Activated T-helper 1 cell treated with anti-CD3 and anti-CD28 coated beads, Interleukin-2, amount 50 U/mL, for 16 hours (primary cell): Measurements from ENCODE around the gene CYTH1.
A peak's percentile ranks its signal among the peaks of the same experiment; 100 is the strongest.

ENCODE experiments used
- DNase-seq, 2 donors: peaks; one replicate each; pipeline ENCODE4 v3.0.0-alpha.2; 2020; ENCODE audit warnings: low read depth in 1 of 2, low spot score in 1 of 2

The CYTH1 gene

GRCh38 chr17:78654325-78654724, 127.7 kb downstream of the CYTH1 start:
- no peak for DNase-seq

DNA sequence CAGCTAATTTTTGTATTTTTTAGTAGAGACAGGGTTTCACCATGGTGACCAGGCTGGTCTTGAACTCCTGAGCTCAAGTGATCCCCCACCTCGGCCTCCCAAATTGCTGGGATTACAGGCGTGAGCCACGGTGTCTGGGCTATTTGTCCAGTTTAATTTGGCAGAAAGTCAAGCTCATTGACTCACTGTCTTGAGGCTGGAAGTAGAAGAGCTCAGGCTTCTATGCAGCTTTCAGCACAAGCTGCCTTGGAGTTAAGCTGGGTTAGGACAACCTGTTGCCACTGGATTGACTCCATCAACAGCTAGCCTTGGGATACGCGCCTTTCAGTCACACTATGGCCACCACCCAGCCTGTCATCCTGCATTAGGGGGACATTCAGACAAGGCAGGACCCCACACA, 128.7 kb downstream of the CYTH1 start:
- DNase-seq: no peak

DNA sequence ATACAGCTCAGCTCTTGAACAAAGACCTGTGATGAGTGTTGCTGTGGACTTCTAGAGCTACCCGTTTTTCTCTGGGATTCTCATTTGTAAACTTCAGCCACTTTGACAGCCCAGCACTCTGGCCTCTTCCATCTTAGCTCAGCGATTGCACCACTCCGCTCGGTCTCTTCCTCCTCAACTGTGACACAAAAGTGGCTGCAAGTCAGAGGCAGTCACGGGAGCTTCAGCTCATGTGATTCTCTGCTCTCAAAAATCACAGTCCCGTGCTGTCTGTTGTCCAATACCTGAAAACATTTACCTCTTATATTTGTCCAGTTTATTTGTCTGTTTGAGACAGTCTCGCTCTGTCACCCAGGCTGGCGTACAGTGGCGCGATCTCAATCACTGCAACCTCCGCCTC, 129.2 kb downstream of the CYTH1 start:
- no peak for DNase-seq

DNA sequence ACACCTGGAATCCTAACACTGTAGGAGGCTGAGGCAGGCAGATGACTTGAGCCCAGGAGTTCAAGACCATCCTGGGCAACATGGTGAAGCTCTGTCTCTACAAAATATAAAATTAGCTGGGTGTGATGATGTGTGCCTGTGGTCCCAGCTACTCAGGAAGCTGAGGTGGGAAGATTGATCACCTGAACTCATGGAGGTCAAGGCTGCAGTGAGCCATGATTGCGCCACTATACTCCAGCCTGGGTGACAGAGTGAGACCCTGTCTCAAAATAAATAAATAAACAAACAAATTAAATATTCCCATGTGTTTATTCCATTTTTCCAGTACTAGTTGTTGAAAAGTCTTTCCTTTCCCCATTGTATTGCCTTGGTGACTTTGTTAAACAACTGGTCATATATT, 130.0 kb downstream of the CYTH1 start:
- no peak for DNase-seq

GRCh38 chr17:78651554-78651953, 130.5 kb downstream of the CYTH1 start:
- DNase-seq: no peak

DNA sequence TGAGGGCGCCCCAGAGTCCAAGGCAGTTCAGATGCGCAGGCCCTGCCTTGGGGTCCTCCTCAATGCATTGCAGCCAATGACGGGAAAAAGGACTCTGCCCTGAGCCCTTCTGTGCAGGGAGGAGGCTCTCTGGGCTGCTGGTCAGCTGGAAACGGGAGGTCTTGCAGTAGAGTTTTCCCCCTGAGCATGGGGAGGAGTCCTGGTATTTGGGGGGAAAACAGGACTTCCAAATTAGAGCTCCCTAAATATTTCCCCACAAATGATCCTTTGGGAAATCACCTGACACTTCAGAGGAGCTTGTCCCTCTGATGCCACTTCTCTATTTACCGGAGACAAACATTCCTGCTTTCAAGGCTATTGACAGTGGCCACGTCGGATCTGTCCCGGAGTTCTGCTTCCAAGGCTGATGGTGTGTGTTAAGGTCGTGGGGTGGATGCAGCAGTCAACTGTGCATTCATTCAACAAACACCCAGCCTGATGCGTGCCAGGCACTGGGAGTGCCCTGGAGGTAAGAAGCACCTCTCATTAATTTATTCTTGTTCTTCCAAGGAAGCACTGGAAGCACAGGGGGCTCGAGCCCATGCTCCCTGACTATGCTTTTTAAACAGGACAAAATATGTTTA, 131.9 kb downstream of the CYTH1 start:
- DNase-seq: no peak

GRCh38 chr17:78648293-78648692, 133.8 kb downstream of the CYTH1 start:
- DNase-seq: no peak

DNA sequence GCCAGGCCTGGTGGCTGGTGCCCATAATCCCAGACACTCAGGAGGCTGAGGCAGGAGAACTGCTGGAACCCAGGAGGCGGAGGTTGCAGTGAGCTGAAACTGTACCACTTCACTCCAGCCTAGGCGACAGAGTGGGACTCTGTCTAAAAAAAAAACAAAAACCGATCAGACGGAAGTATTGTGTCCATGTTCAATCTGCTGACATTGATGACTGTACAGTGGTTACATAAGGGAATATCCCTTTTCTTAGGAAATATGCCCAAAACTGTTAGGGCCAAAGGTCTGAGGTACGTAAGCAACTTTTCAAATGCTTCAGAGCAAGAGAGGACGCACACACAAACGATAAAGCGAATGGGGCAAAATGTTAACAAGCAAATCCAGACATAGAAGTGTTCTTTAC, 135.0 kb downstream of the CYTH1 start:
- no peak for DNase-seq

DNA sequence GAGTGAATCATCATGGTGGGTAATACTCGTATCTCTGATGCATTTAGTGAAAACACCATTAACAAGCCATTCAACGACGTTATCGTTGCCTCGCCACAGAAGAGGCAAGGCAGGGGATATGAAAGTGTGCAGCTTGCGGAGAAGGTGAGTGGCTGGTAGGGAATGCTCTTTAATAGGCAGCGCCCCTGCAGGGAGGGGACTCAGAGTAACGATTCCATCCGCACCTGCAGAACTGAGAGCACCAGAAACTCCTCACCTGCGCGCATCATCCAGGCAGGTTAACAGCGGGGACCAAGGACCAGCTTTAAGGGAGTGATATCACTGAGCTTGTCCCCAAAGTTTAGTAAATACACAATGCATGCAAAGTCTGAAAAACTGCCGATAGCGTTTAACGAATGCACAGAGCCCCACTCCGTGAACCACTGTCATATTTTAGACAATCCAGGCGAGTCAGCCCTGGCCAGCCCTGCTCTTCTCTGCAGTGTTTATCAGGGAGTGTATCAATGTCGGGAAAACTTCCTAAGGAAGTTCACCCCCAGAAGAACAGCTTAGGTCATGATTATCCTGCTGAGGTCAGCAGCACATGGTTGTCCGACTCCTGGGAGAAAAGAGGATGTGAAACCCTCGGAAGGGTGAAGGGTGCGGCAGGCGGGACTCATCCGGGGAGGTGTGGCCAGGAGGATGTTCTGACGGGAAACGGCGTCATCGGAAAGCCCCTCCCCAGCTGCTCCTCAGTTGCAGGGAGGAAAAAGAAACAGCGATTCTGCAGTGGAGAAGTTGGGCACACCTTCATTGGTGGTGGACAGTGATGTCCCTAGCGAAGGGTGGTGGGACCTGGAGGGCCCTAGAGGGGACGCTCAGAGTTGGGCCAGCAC, 136.4 kb downstream of the CYTH1 start:
- DNase-seq: peak in 1 of 2 donors; percentile 30

GRCh38 chr17:78644931-78645351, 137.1 kb downstream of the CYTH1 start:
- DNase-seq: no peak

GRCh38 chr17:78644224-78644623, 137.8 kb downstream of the CYTH1 start:
- DNase-seq: no peak

- DNase-seq: no peak
Observed at GRCh38 chr17:78643326-78643725, 138.7 kb downstream of the CYTH1 start.

DNA sequence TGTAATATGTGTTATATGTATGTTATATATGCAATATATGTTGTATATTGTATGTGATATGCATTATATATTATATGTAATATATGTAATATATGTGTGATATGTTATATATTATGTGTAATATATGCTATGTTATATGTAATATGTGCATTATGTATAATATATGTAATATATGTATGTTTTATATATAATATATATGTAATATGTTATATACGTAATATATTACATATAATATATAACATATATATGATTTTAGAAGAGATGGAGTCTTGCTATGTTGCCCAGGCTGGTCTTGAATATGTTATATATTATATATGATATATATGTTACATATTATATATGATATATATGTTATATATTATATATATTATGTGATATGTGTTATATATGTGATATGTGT, 139.4 kb downstream of the CYTH1 start:
- DNase-seq: no peak

GRCh38 chr17:78641666-78642065, 140.4 kb downstream of the CYTH1 start:
- no peak for DNase-seq

DNA sequence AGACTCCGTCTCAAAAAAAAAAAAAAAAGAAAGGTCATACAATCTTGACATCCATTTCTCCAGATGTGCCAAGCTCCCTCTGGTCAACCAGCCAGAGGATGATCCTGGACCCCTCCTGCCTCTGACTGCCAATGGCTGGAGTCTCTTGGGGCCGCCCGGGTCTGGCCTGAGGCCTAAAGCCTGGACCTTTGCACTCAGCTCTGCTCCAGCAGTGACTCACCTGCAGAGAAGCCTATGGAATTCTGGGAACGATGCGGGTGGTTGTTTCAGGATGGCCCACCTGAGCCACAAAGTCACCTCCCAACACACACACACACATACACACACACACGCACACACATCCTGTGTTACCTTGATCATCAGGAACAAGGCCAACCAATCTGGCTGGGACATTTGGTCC, 140.8 kb downstream of the CYTH1 start:
- DNase-seq: no peak

DNA sequence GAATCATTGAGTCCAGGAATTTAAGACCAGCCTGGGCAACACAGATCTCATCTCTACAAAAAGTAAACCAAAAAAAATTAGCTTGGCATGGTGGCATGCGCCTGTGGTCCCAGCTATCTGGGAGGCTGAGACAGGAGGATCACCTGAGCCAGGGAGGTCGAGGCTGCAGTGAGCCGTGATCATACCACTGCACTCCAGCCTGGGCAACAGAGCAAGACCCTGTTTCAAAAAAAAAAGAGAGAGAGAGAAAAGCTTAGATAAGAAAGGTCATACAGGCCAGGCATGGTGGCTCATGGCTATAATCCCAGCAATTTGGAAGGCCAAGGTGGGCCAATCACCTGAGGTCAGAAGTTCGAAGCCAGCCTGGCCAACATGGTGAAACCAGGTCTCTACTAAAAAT, 141.4 kb downstream of the CYTH1 start:
- no peak for DNase-seq

- DNase-seq: no peak
Observed at GRCh38 chr17:78637643-78638420, 144.2 kb downstream of the CYTH1 start.

- no peak for DNase-seq
Observed at GRCh38 chr17:78637146-78637545, 144.9 kb downstream of the CYTH1 start.

- no peak for DNase-seq
Observed at GRCh38 chr17:78634154-78634553, 147.9 kb downstream of the CYTH1 start.

- no peak for DNase-seq
Observed at GRCh38 chr17:78629436-78629995, 152.6 kb downstream of the CYTH1 start.

GRCh38 chr17:78628547-78629435, 153.3 kb downstream of the CYTH1 start:
- no peak for DNase-seq
